Stimulated activated naive CD8-positive, alpha-beta T cell treated with anti-CD3 and anti-CD28 coated beads, Interleukin-15, Interleukin-2, amounts not matched to agents 100 U/mL and 50 U/mL, for 24 hours (primary cell): Measurements from ENCODE around the gene VTCN1.

Experiments used
- ATAC-seq: fragments of 150-1000 bp; cut with Tn5 transposase; one replicate; pipeline ENCODE4 v1.10.0; 2021
- DNase-seq: peaks from one replicate; pipeline ENCODE4 v3.0.0; 2021

The VTCN1 gene

GRCh38 chr1:117209094-117209493 is 1.6 kb downstream of the VTCN1 start:
- DNase-seq, result no peak

GRCh38 chr1:117208580-117208979 is 2.1 kb downstream of the VTCN1 start:
- DNase-seq, result no peak
- no peak for ATAC-seq

More at GRCh38 chr1:117209094-117209493, 1.6 kb downstream of the VTCN1 start:
- no peak for ATAC-seq

- DNase-seq, result no peak
Observed at GRCh38 chr1:117205368-117205767, 5.4 kb downstream of the VTCN1 start.

DNA sequence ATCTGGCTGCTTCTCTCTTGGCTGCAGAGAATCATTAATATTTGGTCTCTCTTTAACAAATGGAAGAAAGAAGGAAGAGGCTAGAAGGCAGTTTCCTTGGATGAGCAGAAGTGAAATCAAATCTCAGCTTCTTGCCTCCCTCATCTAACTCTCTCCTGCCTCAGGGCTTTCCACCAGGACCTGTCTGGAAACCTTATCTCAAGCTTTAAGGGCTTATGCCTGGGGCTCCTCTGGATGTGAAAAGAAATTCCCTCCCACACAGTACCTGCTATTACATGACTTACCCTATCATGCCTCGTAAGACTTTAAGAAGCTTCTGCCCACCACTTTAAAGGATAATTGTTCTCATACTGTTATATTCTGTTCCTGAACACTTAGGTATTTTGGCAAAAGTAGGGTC is 8.9 kb downstream of the VTCN1 start:
- DNase-seq (no peak), ATAC-seq (no peak)

More at GRCh38 chr1:117205368-117205767, 5.4 kb downstream of the VTCN1 start:
- ATAC-seq, result no peak

DNA sequence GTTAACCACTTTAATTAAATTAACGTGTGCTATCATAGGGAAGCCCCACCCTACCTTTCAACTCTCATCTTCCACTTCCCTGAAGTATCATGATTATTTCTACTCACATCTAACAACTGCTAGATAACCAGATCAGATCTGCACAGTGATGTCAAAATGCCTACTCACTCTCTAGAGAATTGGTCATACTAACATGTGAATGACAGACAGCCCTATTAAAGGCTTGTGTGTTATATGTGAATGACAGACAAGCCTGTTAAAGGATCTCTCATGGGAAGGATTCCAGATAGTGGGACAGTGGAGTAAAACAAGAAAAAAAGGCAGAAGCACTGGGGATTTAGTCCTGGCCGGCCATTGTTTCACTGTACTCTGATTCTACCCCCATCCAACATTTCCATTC is 12.6 kb downstream of the VTCN1 start:
- no peak for ATAC-seq

GRCh38 chr1:117189726-117190125 is 21.0 kb downstream of the VTCN1 start:
- DNase-seq (no peak), ATAC-seq (no peak)

More for the DNA sequence above, 12.6 kb downstream of the VTCN1 start:
- no peak for DNase-seq

DNA sequence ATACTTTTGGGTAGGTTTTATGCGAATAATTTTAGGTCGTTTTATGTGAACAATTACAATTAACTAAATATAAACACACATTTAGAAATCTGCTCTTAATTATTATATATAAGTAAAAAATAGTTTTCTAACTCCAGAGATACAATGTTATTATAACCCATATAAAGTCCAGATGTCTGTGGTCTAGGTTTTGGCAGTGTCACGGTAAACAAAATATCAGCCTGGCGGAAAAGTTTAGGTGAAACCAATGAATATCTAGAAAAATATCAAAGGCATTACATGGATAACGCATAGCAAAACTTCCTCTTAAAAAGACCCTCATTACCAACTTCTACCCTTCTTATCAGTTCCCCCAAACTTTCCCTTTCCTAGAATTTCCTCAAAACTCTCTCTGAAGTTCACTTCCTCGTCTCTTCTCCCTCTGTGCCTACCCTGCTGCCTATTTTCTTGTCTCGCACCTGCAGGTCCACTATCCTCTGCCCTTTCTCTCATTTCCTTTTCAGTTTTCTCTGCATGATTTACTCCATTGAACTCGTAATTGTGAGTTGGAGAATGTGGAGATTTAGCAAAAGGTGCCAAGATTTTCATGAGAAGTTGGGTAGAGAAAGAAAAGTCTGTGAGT is 21.8 kb downstream of the VTCN1 start:
- no peak for ATAC-seq

DNA sequence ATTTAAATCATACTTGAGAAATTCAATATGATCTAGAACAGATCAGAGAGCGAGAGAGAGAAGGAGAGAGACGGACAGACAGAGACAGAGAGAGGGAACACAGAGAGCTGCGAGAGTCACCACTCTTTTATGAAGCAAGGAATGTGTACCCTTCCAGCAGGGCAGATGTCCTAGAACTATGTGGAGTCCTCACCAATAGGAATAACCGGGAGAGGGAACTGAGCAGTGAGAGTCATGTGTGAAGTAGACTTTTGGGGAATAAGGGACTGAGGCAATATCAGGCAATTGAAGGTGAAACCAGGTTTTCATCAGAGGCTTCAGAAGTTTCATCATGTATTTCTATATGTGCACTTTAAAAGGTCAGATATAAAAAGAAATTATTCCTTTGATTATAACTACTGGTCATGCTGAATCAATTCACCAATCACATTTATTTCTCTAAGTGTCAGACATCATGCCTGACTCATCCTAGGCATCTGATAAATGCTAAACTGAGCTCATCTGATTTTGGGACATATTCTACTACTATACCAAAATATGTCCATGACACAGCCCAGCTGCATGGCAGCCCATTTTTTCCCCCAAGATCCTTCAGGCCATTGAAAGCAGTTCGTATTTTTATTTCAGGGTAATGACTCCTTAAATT is 22.4 kb downstream of the VTCN1 start:
- ATAC-seq, result no peak
- no peak for DNase-seq

More for the DNA sequence above, 21.8 kb downstream of the VTCN1 start:
- no peak for DNase-seq

- no peak for ATAC-seq
Observed at GRCh38 chr1:117183112-117183511, 27.6 kb downstream of the VTCN1 start.

GRCh38 chr1:117182319-117182718 is 28.4 kb downstream of the VTCN1 start:
- no peak for DNase-seq
- no peak for ATAC-seq

More at GRCh38 chr1:117183112-117183511, 27.6 kb downstream of the VTCN1 start:
- DNase-seq, result no peak

DNA sequence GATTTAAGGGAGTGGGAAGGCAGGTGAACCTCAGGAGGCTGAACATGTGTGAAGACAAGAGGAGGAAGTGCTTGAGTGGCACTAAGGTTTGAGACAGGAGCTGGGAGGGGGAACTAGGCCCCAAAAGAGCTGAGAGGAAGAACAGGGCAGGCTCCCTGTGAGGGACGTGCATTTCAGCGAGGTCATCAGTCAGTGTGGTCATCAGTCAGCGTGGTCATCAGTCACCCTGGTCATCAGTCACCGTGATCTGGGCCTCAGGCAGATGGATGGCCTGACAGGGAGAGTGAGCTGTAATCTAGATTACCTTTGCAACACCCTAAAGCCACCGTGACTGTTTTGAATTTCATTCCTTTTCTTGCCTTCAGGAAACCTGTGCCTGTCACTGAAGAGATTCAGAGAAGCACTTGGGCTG is 29.1 kb downstream of the VTCN1 start:
- DNase-seq, result no peak

DNA sequence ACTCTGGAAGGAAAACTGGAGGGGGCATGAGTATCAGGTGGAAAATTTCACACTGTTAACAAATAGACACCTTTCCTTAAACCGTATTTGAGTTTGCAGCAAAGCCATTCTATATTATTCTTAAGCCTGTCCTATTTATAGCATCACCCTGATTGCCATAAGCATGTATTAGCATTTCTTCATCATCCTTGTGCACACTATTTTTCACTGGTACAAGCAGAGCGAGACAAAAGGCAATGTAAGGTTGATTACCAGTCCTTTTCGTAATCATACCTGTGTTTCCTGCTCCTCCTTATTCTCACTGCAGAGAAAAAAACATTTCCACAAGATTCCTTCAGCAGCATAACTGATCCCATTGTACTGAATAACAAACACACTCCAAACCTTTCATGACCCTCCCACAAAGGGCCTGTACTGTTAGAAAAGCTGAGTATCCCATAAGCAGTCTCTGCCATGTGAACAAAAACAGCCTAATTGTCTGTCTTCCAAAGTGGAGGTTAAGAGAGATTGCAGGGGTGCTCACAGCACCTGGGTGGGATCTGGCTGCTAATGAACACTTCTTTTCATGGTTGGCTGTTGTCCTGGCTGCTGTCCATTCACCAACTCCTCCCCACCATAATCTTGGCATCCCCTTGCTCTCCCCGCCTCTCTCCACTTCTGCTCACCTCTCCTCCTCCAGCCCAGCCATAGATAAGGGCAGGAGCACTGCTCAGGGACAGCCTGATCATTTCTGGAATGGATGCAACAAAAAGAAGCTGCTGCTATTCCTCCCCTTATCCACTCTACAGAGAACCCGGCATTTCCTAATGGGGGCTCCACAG is 30.4 kb downstream of the VTCN1 start:
- ATAC-seq, result no peak
- no peak for DNase-seq

More for the DNA sequence above, 29.1 kb downstream of the VTCN1 start:
- no peak for ATAC-seq

DNA sequence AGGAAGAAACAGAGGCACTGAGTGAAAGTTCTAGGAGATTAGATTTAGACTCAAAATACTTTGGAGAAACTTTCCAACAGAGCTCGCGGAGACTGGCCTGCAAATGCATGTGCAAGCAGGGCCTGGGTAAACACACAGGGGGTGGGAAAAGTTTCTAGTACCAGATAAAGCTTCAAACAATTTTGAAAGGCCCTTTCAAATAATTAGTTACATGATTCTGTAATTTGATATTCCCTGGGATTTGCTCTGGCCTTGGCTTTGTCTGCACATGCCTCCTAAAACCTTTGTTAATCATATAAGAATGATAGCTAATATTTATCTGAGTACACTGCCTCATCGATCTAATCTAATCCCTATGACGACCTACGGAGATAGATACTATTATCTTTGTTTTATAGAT is 31.3 kb downstream of the VTCN1 start:
- ATAC-seq, result no peak
- no peak for DNase-seq

DNA sequence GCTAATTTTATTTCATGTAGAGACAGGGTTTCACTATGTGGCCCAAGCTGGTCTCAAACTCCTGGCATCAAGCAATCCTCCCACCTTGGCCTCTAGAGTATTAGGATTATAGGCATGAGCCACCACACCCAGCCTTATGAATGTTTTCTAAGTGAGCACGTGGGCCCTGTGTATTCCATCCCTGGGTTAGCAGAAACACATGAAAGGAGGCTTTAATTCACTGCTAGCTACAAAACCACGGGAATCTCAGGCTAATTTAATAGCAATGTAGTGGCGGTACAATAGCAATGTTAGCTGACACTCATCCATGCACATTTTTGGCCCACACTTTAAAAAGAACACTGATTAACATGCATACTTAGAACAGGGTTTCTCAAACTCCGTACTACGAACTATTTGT is 32.0 kb downstream of the VTCN1 start:
- DNase-seq (no peak), ATAC-seq (no peak)

GRCh38 chr1:117177376-117177775 is 33.4 kb downstream of the VTCN1 start:
- DNase-seq (no peak), ATAC-seq (no peak)

DNA sequence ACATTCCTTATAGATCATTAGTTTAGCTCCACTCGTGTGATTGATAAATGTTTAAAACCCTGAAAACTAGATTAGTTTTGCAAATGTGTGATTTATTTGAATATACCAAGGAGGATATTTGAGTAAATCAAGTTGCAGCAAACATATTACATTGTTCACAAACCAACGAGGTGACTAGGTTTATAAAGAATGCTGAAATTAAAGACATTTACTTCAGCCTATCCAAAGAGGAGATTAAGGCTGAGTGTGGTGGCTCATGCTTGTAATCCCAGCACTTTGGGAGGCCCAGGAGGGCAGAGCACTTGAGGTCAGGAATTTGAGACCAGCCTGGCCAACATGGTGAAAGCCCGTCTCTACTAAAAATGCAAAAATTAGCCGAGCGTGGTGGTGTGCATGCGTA is 34.1 kb downstream of the VTCN1 start:
- ATAC-seq, result no peak
- no peak for DNase-seq

- no peak for ATAC-seq
- no peak for DNase-seq
Observed at GRCh38 chr1:117174851-117175250, 35.9 kb downstream of the VTCN1 start.

DNA sequence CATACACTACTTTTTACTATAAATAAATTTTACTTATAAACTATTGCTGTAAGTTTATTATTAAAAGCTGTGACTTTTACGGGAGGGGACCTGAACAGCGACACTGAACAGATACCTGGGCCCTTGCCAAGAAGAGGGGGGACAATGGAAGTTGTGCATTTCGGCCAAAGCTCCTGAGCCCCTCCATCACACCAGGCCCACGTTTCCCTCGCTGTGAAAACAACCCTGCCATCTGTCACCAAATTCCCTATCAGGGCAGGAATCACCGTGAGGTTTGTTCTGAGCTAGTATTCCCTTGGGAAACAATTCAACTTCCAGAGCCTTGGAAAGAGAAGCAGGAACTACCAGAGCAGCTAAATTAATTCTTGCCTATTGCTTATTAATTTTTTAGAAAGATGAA is 37.0 kb downstream of the VTCN1 start:
- ATAC-seq, result no peak
- DNase-seq, result no peak

GRCh38 chr1:117173006-117173405 is 37.7 kb downstream of the VTCN1 start:
- ATAC-seq, result no peak
- no peak for DNase-seq

DNA sequence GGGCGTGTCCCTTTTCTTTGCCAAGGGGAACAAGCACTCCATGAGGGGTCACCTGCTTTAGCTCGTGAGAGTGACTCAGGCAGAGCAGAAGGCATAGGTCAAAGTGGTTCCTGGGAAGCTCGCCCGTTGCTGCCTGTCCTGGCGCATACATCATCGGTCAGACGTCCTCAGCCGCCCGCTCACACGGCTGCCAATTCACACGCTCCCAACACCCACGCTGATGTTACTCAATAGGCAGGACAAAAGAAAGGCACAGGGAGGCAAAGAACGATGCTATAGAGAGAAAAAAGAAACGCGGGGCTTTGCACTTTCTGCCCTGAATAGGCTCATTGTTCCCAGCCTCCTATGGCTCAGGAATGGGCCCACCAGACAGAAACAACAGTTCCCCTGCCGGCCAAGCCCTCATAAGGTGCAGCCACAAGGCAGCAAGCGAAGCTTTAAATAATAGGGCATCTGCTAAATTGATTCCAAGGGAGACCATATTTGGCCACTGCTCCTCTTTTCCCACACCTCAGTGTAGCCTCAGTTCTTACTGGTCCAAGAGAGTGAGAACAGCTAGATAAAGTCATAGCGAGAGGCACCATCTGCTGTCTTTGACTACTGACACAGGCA is 38.7 kb downstream of the VTCN1 start:
- DNase-seq (no peak), ATAC-seq (no peak)

- no peak for ATAC-seq
- DNase-seq, result no peak
Observed at GRCh38 chr1:117169871-117170596, 40.7 kb downstream of the VTCN1 start.

GRCh38 chr1:117167402-117167801 is 43.3 kb downstream of the VTCN1 start:
- DNase-seq (no peak), ATAC-seq (no peak)
